GM20000 (cell line): Measurements from ENCODE around the gene WAC.
"Not testable (repeated sequence)": the region's sequence is repeated elsewhere in the genome, so short reads cannot be mapped to it uniquely, and the experiment has no call there.

Source experiments
- DNase-seq: peaks from one replicate; pipeline ENCODE4 v3.0.0; 2012; ENCODE audit warnings: low spot score
- TF ChIP-seq, protein P1 (sequence below): IDR thresholded peaks from 2 replicates; pipeline ENCODE4 v1.5.1; 2012; ENCODE audit warnings: mild to moderate bottlenecking, control low read depth; ENCODE audit errors: extremely low read depth, missing control alignments

The WAC gene

GRCh38 chr10:28637346-28637745 lies 104.4 kb downstream of the WAC start:
- no peak for DNase-seq
- TF ChIP-seq, protein P1, sequence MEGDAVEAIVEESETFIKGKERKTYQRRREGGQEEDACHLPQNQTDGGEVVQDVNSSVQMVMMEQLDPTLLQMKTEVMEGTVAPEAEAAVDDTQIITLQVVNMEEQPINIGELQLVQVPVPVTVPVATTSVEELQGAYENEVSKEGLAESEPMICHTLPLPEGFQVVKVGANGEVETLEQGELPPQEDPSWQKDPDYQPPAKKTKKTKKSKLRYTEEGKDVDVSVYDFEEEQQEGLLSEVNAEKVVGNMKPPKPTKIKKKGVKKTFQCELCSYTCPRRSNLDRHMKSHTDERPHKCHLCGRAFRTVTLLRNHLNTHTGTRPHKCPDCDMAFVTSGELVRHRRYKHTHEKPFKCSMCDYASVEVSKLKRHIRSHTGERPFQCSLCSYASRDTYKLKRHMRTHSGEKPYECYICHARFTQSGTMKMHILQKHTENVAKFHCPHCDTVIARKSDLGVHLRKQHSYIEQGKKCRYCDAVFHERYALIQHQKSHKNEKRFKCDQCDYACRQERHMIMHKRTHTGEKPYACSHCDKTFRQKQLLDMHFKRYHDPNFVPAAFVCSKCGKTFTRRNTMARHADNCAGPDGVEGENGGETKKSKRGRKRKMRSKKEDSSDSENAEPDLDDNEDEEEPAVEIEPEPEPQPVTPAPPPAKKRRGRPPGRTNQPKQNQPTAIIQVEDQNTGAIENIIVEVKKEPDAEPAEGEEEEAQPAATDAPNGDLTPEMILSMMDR, result no peak

- DNase-seq, result no peak
- TF ChIP-seq, protein P1, result no peak
Measured at GRCh38 chr10:28638392-28638791, 105.5 kb downstream of the WAC start.

DNA sequence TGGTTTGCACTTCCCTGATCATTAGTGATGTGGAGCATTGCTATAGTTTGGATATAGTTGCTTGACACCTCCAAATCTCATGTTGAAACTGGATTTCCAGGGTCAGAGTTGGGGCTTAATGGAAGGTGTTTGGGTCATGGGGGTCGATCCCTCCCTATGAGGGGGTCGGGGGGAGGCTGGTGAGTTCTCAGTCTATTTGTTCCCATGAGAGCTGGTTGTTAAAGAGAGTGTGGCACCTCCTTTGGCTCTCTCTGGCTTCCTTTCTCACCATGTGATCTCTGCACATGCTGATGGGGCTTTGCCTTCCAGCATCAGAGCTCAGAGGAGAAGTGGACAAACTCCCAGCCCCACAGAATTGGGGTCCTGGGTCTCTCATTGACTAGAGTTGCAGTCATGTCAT lies 107.6 kb downstream of the WAC start:
- TF ChIP-seq, protein P1, result no peak
- no peak for DNase-seq

DNA sequence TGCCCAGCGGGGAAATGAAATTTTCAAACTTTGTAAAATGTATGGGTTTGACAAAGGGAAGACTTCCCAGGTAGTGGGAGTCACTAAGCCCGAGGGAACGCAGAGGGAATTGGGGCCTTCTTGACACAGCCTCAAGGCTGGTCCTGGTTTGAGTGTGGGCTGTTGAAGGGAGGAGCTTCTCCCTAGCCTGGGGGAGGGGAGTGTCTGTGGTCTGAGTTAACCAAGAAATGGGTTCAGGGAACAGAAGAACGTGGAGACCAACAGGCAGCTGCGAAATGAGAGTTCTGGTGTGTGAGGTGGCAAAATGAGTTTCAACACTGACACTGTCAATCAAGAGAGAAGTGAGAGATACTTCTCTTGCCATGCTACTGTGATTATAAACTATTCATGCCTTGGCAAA lies 111.7 kb downstream of the WAC start:
- TF ChIP-seq, protein P1, result no peak
- no peak for DNase-seq

GRCh38 chr10:28652106-28652505 lies 119.2 kb downstream of the WAC start:
- TF ChIP-seq, protein P1, result no peak
- DNase-seq, result no peak

DNA sequence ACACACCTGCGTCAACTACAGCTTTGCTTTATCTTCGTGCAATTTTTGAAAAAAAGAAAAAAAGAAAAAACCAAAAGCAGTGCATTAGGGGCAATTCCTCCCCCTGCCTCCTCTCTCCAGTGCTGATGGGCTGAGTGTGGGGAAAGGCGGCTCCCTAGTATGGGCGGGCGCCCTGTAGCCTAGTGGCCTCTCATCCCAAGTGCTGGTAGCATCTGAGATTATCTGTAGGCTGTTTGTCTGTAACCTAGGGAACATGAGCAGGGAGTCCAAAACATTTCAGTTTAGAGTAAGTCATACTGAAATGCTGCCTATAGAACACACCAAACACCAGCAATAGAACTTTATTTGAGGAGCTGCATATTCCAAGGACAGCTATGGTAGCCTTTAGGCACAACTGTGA lies 119.8 kb downstream of the WAC start:
- TF ChIP-seq, protein P1, result no peak
- DNase-seq, result no peak

DNA sequence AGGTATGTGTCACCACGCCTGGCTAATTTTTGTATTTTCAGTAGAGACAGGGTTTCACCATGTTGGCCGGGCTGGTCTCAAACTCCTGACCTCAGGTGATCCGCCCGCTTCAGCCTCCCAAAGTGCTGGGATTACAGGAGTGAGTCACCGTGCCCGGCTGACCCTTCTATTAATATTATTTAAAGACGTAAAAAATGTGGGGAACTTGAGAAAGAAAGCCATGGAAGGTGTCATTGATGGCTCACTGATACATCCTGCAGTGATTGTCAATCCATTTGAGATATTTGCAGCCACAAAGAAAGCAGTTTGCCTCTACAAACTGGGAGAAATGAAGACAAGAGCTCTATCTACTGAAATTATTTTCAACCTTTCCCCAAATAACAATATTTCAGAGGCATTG lies 125.9 kb downstream of the WAC start:
- DNase-seq, result not testable (repeated sequence)

DNA sequence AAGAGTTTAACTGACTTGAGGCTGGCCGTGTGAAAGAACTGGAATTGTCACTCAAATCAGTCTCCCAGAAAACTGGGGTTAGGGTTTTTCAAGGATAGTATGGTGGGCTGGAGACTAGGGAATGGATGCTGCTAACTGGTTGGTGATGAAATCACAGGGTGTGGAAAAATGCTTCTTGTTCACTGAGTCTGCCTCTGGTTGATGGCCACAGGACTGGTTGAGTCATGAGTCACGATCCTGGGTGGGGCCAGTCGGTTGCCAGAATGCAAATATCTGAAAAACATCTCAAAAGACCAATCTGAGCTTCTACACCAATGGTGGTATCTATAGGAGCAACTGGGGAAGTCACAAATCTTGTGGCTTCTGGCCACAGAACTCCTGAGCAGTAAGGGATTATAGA lies 128.1 kb downstream of the WAC start:
- DNase-seq, result no peak
- TF ChIP-seq, protein P1, result no peak
